ENCODE data around the gene RNF167. TPM values are rescaled to one million over a fixed set of nuclear protein-coding genes. Genes with fewer than 3 reads are reported as not detected.

RNF167 gene
- total and polyA plus RNA-seq, 2 of the 8 experiments (the other 6 are each of a cell fraction or from before 2014, with no cell fraction given) = 140 to 281 TPM

- Histone ChIP-seq H2BK120ac (replicated peaks; ENCODE audit: low read depth, low read length) (peak overlapping the region; percentile 43), H3K27me3 (replicated peaks in 1 of 4; ENCODE audit: control insufficient read depth in 3 of 4, extremely low read depth in 1 of 4, insufficient read depth in 3 of 4, low read length in 3 of 4) (no peaks in the 10 kb centered on the region), H3K14ac (ENCODE audit: insufficient read length) (no peak overlapping the region), H2BK12ac (ENCODE audit: low read depth, low read length) (peak overlapping the region; percentile 95; the same call in 1 of the 2 replicates), H2BK20ac (ENCODE audit: low read length) (peak overlapping the region; percentile 66; the same call in 1 of the 2 replicates), H3K23ac (ENCODE audit: insufficient read length) (no peak overlapping the region), H3K79me2 (ENCODE audit: control insufficient read depth in 1 of 2, insufficient read depth in 2 of 2, low read length in 2 of 2) (no peaks in the 10 kb centered on the region), H3K36me3 (ENCODE audit: control insufficient read depth in 2 of 4, insufficient read depth in 4 of 4, low read length in 3 of 4) (no peaks in the 10 kb centered on the region), H2AK5ac (ENCODE audit: low read depth, low read length) (peak overlapping the region; percentile 84; the same call in 1 of the 2 replicates), H3K9ac (replicated peaks in 1 of 4; ENCODE audit: extremely low read depth in 1 of 4, low read depth in 3 of 4, low read length in 3 of 4) (no peak overlapping the region), H4K91ac (replicated peaks; ENCODE audit: insufficient read length, low read length) (peak overlapping the region; percentile 93), H3K18ac (ENCODE audit: extremely low read depth, low read length) (peak overlapping the region; percentile 38; the same call in 1 of the 2 replicates), H4K5ac (ENCODE audit: insufficient read length, low read depth, low read length) (peak overlapping the region; percentile 4), H3K4ac (replicated peaks; ENCODE audit: insufficient read length, low read depth, low read length) (no peak overlapping the region), H3K79me1 (ENCODE audit: low read depth, low read length) (no peaks in the 10 kb centered on the region), H4K8ac (ENCODE audit: extremely low read depth, insufficient read depth, low read length) (peak overlapping the region; percentile 60), H2AFZ (ENCODE audit: low read length) (0 out of 2 replicates have a peak overlapping the region, but pooled peaks have one; percentile 3), H3K56ac (replicated peaks; ENCODE audit: insufficient read length, low read depth, low read length) (peak overlapping the region; percentile 75), H3K9me3 (ENCODE audit: insufficient read depth in 2 of 2, low read depth in 1 of 2, low read length in 1 of 2) (no peaks in the 10 kb centered on the region), H3K4me1 (replicated peaks in 1 of 4; ENCODE audit: control insufficient read depth in 3 of 4, insufficient read depth in 4 of 4, low read length in 3 of 4) (peaks cover 2 to 12% (median 4%) of the 10 kb centered on the region in 4 experiments; a peak in 6 of 7 replicates), H3K27ac (ENCODE audit: low read depth, low read length) (no peak overlapping the region), H3K4me3 (ENCODE audit: extremely low read depth in 1 of 4, insufficient read depth in 2 of 4, low read depth in 3 of 4, low read length in 4 of 4) (no peak overlapping the region), H3K4me2 (ENCODE audit: insufficient read depth in 1 of 2, low read depth in 2 of 2, low read length in 2 of 2) (peak overlapping the region in 1 of 2 experiments; percentile 3; a peak in 1 of 4 replicates), H4K20me1 (replicated peaks in 1 of 2; ENCODE audit: control insufficient read depth in 1 of 2, insufficient read depth in 2 of 2, low read length in 2 of 2) (peaks cover 0 to 3% of the 10 kb centered on the region in 2 experiments), H3K23me2 (ENCODE audit: low read depth, low read length) (peaks cover 6% of the 10 kb centered on the region; the same call in 1 of the 2 replicates), H2BK15ac (ENCODE audit: low read length) (peak overlapping the region; percentile 92; the same call in 1 of the 2 replicates), H2BK5ac (ENCODE audit: low read depth, low read length) (peak overlapping the region; percentile 88; the same call in 1 of the 2 replicates)
- DNase-seq (ENCODE audit: low read depth in 1 of 2, low spot score in 2 of 2) (no peak), FAIRE-seq (no peak)
- WGBS, 2 experiments (ENCODE audit: extremely low coverage in 1 of 2, insufficient coverage in 1 of 2, insufficient read length in 1 of 2, insufficient replicate concordance in 2 of 2, low coverage in 1 of 2, low lambda C conversion rate in 2 of 2, missing lambda C conversion rate in 1 of 2) = 63% methylated on average over 10 of the region's 10 CpGs; no CpG with 5 or more reads in 1 of the 2 experiments
- POLR2A ChIA-PET (ENCODE audit: partially characterized antibody) = interaction anchor here (0.7 to 4.4 kb wide), 12 partner anchors 12 to 200 kb away, joined by 3 to 23 read pairs (median 10); partner anchors contain the start of genes PFN1, RNF167, SLC25A11 and SPAG7
- CTCF ChIA-PET (ENCODE audit: partially characterized antibody) = interaction anchor here (0.6 to 3.4 kb wide), 28 partner anchors 9 to 292 kb away, joined by 3 to 33 read pairs (median 4); partner anchors contain the start of genes C17orf107, CAMTA2, ENO3 and RNF167
- TF ChIP-seq RBBP5 (IDR thresholded peaks at IDR 0.05; ENCODE audit: borderline replicate concordance, low read depth, low read length) (no peak), BCL11A (IDR thresholded peaks at IDR 0.05; ENCODE audit: low read depth in 2 of 2, low read length in 2 of 2) (no peak), JUND (IDR thresholded peaks at IDR 0.05; ENCODE audit: low read length) (no peak), HDAC6 (IDR thresholded peaks at IDR 0.05; ENCODE audit: low read depth, low read length) (no peak), MAX (IDR thresholded peaks at IDR 0.05) (no peak), RFX5 (IDR thresholded peaks at IDR 0.05; ENCODE audit: borderline replicate concordance, low read depth, low read length) (no peak), YY1 (IDR thresholded peaks at IDR 0.05; ENCODE audit: low read depth, low read length) (no peak), POLR2AphosphoS5 (IDR thresholded peaks at IDR 0.05; ENCODE audit: low read depth, low read length) (no peak), USF2 (IDR thresholded peaks at IDR 0.05; ENCODE audit: low read length) (no peak)
- TF ChIP-seq, protein P1, sequence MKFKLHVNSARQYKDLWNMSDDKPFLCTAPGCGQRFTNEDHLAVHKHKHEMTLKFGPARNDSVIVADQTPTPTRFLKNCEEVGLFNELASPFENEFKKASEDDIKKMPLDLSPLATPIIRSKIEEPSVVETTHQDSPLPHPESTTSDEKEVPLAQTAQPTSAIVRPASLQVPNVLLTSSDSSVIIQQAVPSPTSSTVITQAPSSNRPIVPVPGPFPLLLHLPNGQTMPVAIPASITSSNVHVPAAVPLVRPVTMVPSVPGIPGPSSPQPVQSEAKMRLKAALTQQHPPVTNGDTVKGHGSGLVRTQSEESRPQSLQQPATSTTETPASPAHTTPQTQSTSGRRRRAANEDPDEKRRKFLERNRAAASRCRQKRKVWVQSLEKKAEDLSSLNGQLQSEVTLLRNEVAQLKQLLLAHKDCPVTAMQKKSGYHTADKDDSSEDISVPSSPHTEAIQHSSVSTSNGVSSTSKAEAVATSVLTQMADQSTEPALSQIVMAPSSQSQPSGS (IDR thresholded peaks at IDR 0.05; ENCODE audit: low read length) = no peak
Observed at GRCh38 chr17:4908301-4908700, 31.8 kb upstream of the RNF167 start.
